Activated naive CD4-positive, alpha-beta T cell treated with anti-CD3 and anti-CD28 coated beads for 36 hours (primary cell): ENCODE results near the gene SMIM27. TPM values are rescaled to one million over a fixed set of nuclear protein-coding genes. Genes with fewer than 3 reads are reported as not detected.
"Not testable (repeated sequence)": the region's sequence is repeated elsewhere in the genome, so short reads cannot be mapped to it uniquely, and the experiment has no call there.

Experiments used
- CTCF ChIA-PET: fragments of 350-600 bp; sonication (Branson Sonifier 250); formaldehyde crosslinking; loops from one replicate; lab custom pipeline; 2021; ENCODE audit warnings: antibody characterized with exemption; lab: Charles Lee
- DNase-seq: peaks from one replicate; pipeline ENCODE4 v3.0.0-alpha.2; 2020
- H3K27ac Mint-ChIP-seq: one replicate; pipeline ENCODE4 v1.8.0; 2021; ENCODE audit warnings: mild to moderate bottlenecking, mixed read lengths
- H3K27me3 Mint-ChIP-seq: one replicate; pipeline ENCODE4 v1.8.0; 2021; ENCODE audit warnings: low read depth, mixed read lengths
- H3K36me3 Mint-ChIP-seq: one replicate; pipeline ENCODE4 v1.8.0; 2021; ENCODE audit warnings: low read depth, mixed read lengths
- H3K4me1 Mint-ChIP-seq: one replicate; pipeline ENCODE4 v1.8.0; 2021; ENCODE audit warnings: low read depth, mixed read lengths
- H3K4me3 Mint-ChIP-seq: one replicate; pipeline ENCODE4 v1.8.0; 2021; ENCODE audit warnings: mild to moderate bottlenecking, moderate library complexity, mixed read lengths
- H3K9me3 Mint-ChIP-seq: one replicate; pipeline ENCODE4 v1.8.0; 2021; ENCODE audit warnings: mixed read lengths
- intact Hi-C: fragments of 100-400 bp; cut with micrococcal nuclease; formaldehyde crosslinking; loops from one replicate; pipeline ENCODE4 v1.15.1; 2023
- total RNA-seq, 2 experiments: library from RNA; stranded (reverse); gene quantifications; one replicate each; pipeline ENCODE4 v1.2.3, GENCODE V29; 2021

The SMIM27 gene
- total RNA-seq, 2 experiments from 2014 or later, result 25.8 to 27.1 TPM

DNA sequence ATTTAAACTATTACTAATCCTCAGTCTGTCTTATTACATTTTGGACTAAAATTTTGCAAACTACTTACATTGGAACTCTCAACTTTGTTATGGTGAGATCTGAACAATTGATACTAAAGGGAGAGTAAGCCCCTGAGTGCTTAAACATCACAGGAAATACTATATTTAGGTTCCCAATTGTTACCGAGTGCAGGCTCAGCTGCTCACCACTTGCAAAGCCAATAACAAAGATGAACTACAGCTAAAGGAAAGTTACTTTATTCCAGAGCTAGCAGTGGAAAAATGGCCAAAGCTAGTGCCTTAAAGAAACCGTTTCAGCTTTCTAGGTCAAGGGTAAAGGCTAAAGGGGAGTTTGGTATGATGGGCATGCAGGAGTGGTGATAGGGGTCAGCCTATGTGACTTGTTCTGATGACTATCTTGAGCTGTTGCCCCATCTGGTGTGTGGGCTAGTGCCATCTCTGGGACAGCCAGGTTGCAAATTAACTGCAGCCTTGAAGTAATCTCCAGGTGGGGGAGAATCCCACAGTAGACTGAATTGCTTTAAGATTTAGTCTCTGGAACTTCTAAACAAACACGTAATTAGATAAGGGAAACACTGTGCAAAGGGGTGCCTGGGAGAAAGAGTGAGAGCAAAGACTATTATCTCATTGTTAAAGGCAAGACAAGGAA, 28.6 kb downstream of the SMIM27 start:
- Mint-ChIP-seq H3K27me3 (peaks cover 15% of the 10 kb centered on the region), H3K4me3 (no peak overlapping the region), H3K4me1 (no peaks in the 10 kb centered on the region), H3K27ac (no peak overlapping the region), H3K9me3 (no peaks in the 10 kb centered on the region), H3K36me3 (no peaks in the 10 kb centered on the region)
- intact Hi-C loops, result loop anchor here (1.0 kb wide), 1 partner anchor 388 kb away; no protein-coding TSS in a partner anchor
- DNase-seq, result no peak
- CTCF ChIA-PET, result interaction anchor here (0.6 to 8.8 kb wide), 19 partner anchors 8 to 419 kb away, joined by 3 to 322 read pairs (median 5); partner anchors contain the start of genes ACO1, NDUFB6 and RIGI

DNA sequence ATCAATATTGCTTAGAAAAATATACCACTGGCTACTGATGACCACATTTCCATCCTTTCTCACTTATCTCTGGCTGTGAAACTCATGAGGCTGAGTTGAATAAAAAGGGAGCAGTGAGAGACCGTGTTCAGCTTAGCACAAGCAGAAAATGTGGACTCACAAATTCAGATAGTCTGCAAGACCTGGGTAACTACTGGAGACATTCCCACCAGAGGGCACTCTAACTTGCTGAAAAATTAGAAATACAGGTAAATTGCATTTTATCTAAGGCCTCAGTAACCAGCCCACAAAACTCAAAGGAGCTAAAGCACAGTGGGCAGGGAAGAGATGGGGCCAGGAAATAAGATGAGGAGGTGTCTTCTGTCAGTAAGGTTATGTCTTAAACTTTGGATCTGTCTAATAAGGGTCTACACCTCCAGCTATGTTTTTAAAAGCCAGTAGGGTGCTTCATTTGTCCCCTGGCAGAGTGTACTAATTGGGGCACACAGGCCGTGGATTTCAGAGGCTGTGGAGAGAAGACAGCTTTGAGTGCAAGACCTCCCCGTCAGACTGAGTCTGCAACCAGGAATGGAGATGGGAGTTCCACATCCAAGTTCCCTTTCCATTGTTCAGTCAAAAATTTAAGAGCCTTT, 29.5 kb downstream of the SMIM27 start:
- Mint-ChIP-seq H3K36me3 (no peaks in the 10 kb centered on the region), H3K9me3 (no peaks in the 10 kb centered on the region), H3K27ac (no peak overlapping the region), H3K27me3 (peaks cover 19% of the 10 kb centered on the region), H3K4me1 (no peaks in the 10 kb centered on the region), H3K4me3 (no peak overlapping the region)
- DNase-seq, result peak; percentile 54
- intact Hi-C loops, result loop anchor here (1.0 kb wide), 1 partner anchor 387 kb away; no protein-coding TSS in a partner anchor
- CTCF ChIA-PET, result interaction anchor here (0.6 to 8.8 kb wide), 15 partner anchors 8 to 400 kb away, joined by 3 to 322 read pairs (median 4); partner anchors contain the start of genes ACO1 and NDUFB6

DNA sequence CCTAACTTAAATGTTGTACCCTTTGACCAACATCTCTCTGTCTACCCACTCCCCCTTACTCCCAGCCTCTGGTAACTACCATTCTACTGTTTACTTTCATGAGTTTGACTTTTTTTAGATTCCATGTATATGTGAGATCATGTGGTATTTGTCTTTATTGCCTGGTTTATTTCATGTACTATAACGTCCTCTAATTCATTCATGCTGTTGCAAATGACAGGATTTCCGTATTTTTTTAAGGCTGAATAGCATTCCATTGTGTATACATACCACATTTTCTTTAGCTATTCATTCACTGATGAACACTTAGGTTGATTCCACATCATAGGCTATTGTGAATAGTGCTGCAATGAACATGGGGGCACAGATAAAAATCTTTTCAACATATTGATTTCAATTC, 32.7 kb downstream of the SMIM27 start:
- no peaks in the 10 kb centered on the region for H3K9me3 Mint-ChIP-seq
- no peaks in the 10 kb centered on the region for H3K36me3 Mint-ChIP-seq
- intact Hi-C loops, result no loop called here
- no peaks in the 10 kb centered on the region for H3K4me1 Mint-ChIP-seq
- no peak overlapping the region for H3K4me3 Mint-ChIP-seq
- CTCF ChIA-PET, result interaction anchor here (5.5 kb wide), 1 partner anchor 206 kb away, joined by 34 read pairs; no protein-coding TSS in a partner anchor
- no peak overlapping the region for H3K27ac Mint-ChIP-seq
- H3K27me3 Mint-ChIP-seq, result peaks cover 13% of the 10 kb centered on the region
- DNase-seq, result no peak

DNA sequence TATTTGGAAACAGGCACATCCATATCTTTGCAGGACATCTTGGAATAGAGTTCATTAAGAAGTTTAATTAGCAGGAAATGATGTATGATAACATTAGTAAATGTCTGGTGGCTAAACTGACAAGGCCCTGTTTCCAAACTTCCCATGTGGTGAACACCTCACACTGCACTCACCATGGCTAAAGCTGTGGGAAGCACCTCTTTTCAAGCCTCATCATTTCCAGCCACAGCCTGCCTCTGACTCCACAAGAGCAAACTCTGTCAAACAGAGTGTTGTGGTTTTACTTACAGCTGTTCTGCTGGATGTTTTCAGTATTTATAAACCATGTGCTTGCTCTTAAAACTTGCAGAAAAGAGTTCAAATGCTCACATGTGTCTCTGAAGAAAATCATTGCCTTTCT, 35.8 kb downstream of the SMIM27 start:
- H3K4me1 Mint-ChIP-seq, result no peaks in the 10 kb centered on the region
- no peak overlapping the region for H3K27ac Mint-ChIP-seq
- DNase-seq, result no peak
- peaks cover 16% of the 10 kb centered on the region for H3K27me3 Mint-ChIP-seq
- intact Hi-C loops, result no loop called here
- CTCF ChIA-PET, result interaction anchor here (0.6 to 5.5 kb wide), 4 partner anchors 8 to 381 kb away, joined by 7 to 34 read pairs (median 14); no protein-coding TSS in a partner anchor
- no peaks in the 10 kb centered on the region for H3K9me3 Mint-ChIP-seq
- no peak overlapping the region for H3K4me3 Mint-ChIP-seq
- no peaks in the 10 kb centered on the region for H3K36me3 Mint-ChIP-seq

DNA sequence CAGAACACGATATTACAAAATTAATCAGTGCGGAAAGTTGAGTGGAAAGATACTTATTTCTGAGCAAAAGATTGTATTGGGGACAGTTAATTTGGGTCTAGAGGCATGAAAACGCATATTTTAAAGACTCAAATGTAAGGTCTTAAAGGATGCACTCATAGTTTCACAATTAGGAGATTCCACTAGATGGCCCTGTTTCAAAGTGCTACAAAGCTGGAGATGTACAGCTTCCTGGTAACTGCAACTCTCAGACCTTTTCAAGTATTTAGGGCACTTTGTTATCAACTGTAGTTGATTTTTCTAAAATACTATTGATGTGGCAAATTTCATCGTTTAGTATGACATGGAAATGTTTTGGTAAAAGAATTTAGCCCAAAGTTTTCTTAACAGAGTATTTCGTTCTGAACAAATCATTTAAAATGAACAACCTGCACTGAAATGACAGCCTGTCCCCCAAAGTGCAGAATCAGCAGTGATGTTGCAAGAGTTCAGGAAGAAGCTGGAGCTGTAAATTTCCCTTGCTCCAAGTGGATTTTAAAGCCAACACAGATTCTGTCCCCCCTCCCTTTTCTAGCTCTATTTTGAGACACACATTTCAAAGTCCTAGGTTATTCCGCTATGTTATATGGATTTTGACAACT, 37.1 kb downstream of the SMIM27 start:
- Mint-ChIP-seq H3K36me3 (no peaks in the 10 kb centered on the region), H3K4me1 (no peaks in the 10 kb centered on the region), H3K27me3 (peaks cover 16% of the 10 kb centered on the region), H3K27ac (no peak overlapping the region), H3K4me3 (no peak overlapping the region), H3K9me3 (no peaks in the 10 kb centered on the region)
- intact Hi-C loops, result loop anchor here (1.0 kb wide), 2 partner anchors 379 to 636 kb away; no protein-coding TSS in a partner anchor
- CTCF ChIA-PET, result interaction anchor here (0.7 to 5.5 kb wide), 10 partner anchors 7 to 1146 kb away, joined by 3 to 34 read pairs (median 3); partner anchors contain the start of gene NDUFB6
- no peak for DNase-seq

DNA sequence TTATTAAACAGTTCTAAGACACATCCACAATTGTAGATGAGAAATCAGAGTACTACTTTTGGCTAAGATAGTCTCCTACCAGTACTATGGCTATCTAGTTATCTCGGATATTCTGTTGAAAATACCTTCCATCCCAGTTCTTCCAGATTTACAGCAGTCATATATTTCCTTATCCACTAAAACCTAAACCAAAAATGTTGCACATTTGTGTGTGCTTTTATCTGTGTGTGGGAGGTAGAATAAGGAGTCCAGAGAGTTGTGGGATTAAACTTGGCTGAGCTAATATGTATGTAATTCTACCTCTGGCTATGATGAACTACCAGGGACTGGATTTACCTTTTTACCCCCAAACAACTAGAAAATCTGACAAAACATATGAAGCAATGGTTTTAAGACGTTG, 38.3 kb downstream of the SMIM27 start:
- no peak overlapping the region for H3K4me3 Mint-ChIP-seq
- peaks cover 14% of the 10 kb centered on the region for H3K27me3 Mint-ChIP-seq
- no peaks in the 10 kb centered on the region for H3K36me3 Mint-ChIP-seq
- no peaks in the 10 kb centered on the region for H3K4me1 Mint-ChIP-seq
- DNase-seq, result no peak
- H3K27ac Mint-ChIP-seq, result no peak overlapping the region
- H3K9me3 Mint-ChIP-seq, result no peaks in the 10 kb centered on the region
- CTCF ChIA-PET, result interaction anchor here (0.6 to 4.5 kb wide), 5 partner anchors 11 to 377 kb away, joined by 3 to 24 read pairs (median 4); no protein-coding TSS in a partner anchor
- intact Hi-C loops, result no loop called here

DNA sequence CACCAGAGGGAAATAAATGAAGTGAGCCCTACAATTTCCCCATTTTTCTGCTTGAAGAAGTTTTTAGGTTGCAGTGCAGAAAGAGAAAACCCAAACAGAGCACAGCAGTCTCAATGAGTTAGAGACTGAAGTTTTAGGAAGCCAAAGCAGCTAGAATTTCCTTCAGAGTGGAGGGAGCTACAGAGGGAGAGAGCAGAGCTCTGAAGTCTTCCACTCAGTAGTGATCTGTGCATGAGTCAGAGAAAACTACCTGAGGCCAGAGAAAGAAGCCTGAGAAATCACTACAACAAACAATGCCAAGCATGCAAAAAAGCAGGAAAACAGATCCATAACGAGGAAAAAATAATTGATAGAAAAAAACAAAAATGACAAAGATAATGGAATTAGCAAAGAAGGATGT, 38.8 kb downstream of the SMIM27 start:
- peaks cover 12% of the 10 kb centered on the region for H3K27me3 Mint-ChIP-seq
- intact Hi-C loops, result no loop called here
- no peak for DNase-seq
- H3K36me3 Mint-ChIP-seq, result no peaks in the 10 kb centered on the region
- H3K4me1 Mint-ChIP-seq, result no peaks in the 10 kb centered on the region
- H3K9me3 Mint-ChIP-seq, result no peaks in the 10 kb centered on the region
- CTCF ChIA-PET, result interaction anchor here (0.9 to 4.5 kb wide), 3 partner anchors 9 to 377 kb away, joined by 3 to 24 read pairs (median 4); no protein-coding TSS in a partner anchor
- no peak overlapping the region for H3K27ac Mint-ChIP-seq
- no peak overlapping the region for H3K4me3 Mint-ChIP-seq

DNA sequence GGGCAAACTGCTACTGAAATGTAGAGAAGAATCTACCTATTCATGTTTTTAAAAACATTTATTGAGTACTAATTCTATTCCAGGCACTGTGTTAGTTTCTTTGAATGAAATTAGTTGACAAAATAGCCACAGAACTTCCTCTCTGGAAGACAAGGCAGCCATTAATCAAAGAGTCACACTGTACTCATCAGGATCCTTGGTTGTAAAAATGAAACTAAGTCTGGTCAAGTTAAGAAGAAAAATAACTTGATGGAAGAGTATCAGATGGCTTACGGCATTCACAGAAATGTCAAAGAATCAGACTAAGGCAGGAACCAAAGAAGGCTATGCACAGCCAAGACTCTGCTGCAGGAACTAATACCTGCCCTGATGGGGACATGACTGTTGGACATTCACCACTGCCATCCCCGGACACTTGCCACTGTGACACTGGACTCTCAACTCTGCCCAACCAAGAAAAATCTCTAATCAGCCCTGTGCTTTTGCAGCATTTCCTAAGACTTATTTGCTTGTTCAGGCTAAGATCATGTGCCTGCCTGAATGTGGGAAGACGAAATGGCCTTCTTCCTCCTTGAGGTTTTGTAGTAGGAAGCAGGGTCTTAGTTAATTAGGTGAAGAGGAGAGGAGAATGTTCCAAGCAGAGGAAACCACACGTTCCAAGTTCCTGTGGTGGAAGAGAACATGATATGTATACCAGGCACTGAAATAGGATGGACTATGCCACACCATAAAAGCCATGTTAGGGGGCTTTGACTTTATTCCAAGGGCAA, 44.2 kb downstream of the SMIM27 start:
- Mint-ChIP-seq H3K4me3 (no peak overlapping the region), H3K27ac (no peak overlapping the region), H3K4me1 (no peaks in the 10 kb centered on the region), H3K9me3 (no peaks in the 10 kb centered on the region), H3K27me3 (peaks cover 7% of the 10 kb centered on the region), H3K36me3 (no peaks in the 10 kb centered on the region)
- intact Hi-C loops, result no loop called here
- CTCF ChIA-PET, result no interaction called here
- DNase-seq, result no peak

DNA sequence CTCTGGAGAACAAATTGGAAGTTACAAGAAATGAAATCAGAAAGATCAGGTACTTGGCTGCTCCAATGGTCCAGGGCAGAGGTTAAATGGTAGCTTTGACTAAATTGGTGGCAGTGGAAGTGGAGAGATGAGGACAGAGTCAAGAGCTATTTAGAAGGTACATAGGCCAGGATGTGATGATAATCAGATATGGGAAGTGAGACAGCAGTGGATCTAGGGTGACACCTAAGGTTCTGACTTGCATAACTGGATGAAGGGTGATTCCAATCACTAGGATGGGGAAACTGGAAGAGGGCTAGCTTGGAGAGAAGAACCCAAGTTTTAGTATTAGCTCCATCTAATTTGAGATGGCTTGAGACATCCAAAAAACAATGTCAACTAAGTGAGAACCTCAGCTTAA, 44.8 kb downstream of the SMIM27 start:
- CTCF ChIA-PET, result interaction anchor here (0.6 kb wide), 1 partner anchor 218 kb away, joined by 3 read pairs; no protein-coding TSS in a partner anchor
- Mint-ChIP-seq H3K9me3 (no peaks in the 10 kb centered on the region), H3K27me3 (peaks cover 5% of the 10 kb centered on the region), H3K27ac (no peak overlapping the region), H3K36me3 (no peaks in the 10 kb centered on the region), H3K4me3 (no peak overlapping the region), H3K4me1 (no peaks in the 10 kb centered on the region)
- intact Hi-C loops, result no loop called here
- no peak for DNase-seq

DNA sequence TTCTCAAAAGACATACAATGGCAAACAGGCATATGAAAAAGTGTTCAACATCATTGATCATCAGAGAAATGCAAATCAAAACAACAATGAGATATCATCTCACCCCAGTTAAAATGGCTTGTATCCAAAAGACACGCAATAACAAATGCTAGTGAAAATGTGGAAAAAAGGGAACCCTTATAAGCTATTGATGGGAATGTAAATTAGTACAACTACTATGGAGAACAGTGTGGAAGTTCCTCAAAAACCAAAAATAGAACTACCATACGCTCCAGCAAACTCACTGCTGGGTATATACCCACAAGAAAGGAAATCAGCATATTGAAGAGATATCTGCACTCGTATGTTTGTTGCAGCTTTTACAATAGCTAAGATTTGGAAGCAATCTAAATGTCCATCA, 46.9 kb downstream of the SMIM27 start:
- H3K36me3 Mint-ChIP-seq, intact Hi-C loops, H3K4me1 Mint-ChIP-seq, H3K4me3 Mint-ChIP-seq, H3K27ac Mint-ChIP-seq, H3K27me3 Mint-ChIP-seq, DNase-seq, H3K9me3 Mint-ChIP-seq: not testable (repeated sequence)
- CTCF ChIA-PET, result interaction anchor here (0.7 kb wide), 1 partner anchor 27 kb away, joined by 4 read pairs; no protein-coding TSS in a partner anchor
